ENCODE measurements around the gene GNB1L.

GNB1L gene

GRCh38 chr22:19745155-19746101 lies 109.2 kb downstream of the GNB1L start:
- no peak for DNase-seq

GRCh38 chr22:19744350-19745006 lies 110.2 kb downstream of the GNB1L start:
- no peak for DNase-seq

- no peak for DNase-seq
Observed at GRCh38 chr22:19743651-19744050, 111.0 kb downstream of the GNB1L start.

- DNase-seq, result no peak
Observed at GRCh38 chr22:19743081-19743480, 111.6 kb downstream of the GNB1L start.

GRCh38 chr22:19742160-19743066 lies 112.3 kb downstream of the GNB1L start:
- DNase-seq, result no peak

- DNase-seq, result no peak
Observed at GRCh38 chr22:19741053-19741452, 113.6 kb downstream of the GNB1L start.

- no peak for DNase-seq
Observed at GRCh38 chr22:19740586-19740985, 114.1 kb downstream of the GNB1L start.

GRCh38 chr22:19739911-19740449 lies 114.7 kb downstream of the GNB1L start:
- DNase-seq, result no peak

- no peak for DNase-seq
Observed at GRCh38 chr22:19739448-19739895, 115.2 kb downstream of the GNB1L start.

GRCh38 chr22:19738664-19739447 lies 115.8 kb downstream of the GNB1L start:
- DNase-seq, result no peak

- no peak for DNase-seq
Observed at GRCh38 chr22:19737846-19738663, 116.6 kb downstream of the GNB1L start.

GRCh38 chr22:19735665-19736510 lies 118.8 kb downstream of the GNB1L start:
- DNase-seq, result no peak

- DNase-seq, result no peak
Observed at GRCh38 chr22:19734837-19735382, 119.8 kb downstream of the GNB1L start.

- no peak for DNase-seq
Observed at GRCh38 chr22:19734163-19734562, 120.5 kb downstream of the GNB1L start.

GRCh38 chr22:19733755-19734154 lies 120.9 kb downstream of the GNB1L start:
- DNase-seq, result no peak
